Subcutaneous abdominal adipose tissue (tissue), 5 donors: ENCODE results near the gene TOB1.
"Not testable (repeated sequence)": the region's sequence is repeated elsewhere in the genome, so short reads cannot be mapped to it uniquely, and the experiment has no call there.

Experiments
- H3K27ac ChIP-seq: one replicate; pipeline ENCODE4 v1.7.0; 2013; ENCODE audit warnings: low read depth, mild to moderate bottlenecking, inconsistent platforms, low read length, moderate library complexity
- H3K27me3 ChIP-seq, 5 donors: one replicate each; pipeline ENCODE4 v1.7.0; 2013; ENCODE audit warnings: low read length in 5 of 5, inconsistent platforms in 1 of 5; ENCODE audit not compliant: control insufficient read depth in 5 of 5, insufficient read depth in 4 of 5
- H3K36me3 ChIP-seq, 5 donors: one replicate each; pipeline ENCODE4 v1.7.0; 2013; ENCODE audit warnings: low read length in 5 of 5; ENCODE audit not compliant: control insufficient read depth in 5 of 5, insufficient read depth in 5 of 5
- H3K4me1 ChIP-seq, 5 donors: one replicate each; pipeline ENCODE4 v1.7.0; 2013; ENCODE audit warnings: low read length in 5 of 5, mild to moderate bottlenecking in 3 of 5, moderate library complexity in 1 of 5; ENCODE audit not compliant: control insufficient read depth in 5 of 5, insufficient read depth in 5 of 5
- H3K4me3 ChIP-seq, 5 donors: one replicate each; pipeline ENCODE4 v1.7.0; 2013; ENCODE audit warnings: low read length in 5 of 5, low read depth in 1 of 5
- H3K9ac ChIP-seq, 5 donors: one replicate each; pipeline ENCODE4 v1.7.0; 2013; ENCODE audit warnings: low read length in 5 of 5, mild to moderate bottlenecking in 4 of 5, moderate library complexity in 3 of 5
- H3K9me3 ChIP-seq, 5 donors: one replicate each; pipeline ENCODE4 v1.7.0; 2013; ENCODE audit warnings: low read length in 5 of 5; ENCODE audit not compliant: control insufficient read depth in 5 of 5
- donor health status: healthy.
- donor health status: healthy.
- donor health status: healthy.
- donor health status: healthy.
- donor health status: healthy.

The TOB1 gene

DNA sequence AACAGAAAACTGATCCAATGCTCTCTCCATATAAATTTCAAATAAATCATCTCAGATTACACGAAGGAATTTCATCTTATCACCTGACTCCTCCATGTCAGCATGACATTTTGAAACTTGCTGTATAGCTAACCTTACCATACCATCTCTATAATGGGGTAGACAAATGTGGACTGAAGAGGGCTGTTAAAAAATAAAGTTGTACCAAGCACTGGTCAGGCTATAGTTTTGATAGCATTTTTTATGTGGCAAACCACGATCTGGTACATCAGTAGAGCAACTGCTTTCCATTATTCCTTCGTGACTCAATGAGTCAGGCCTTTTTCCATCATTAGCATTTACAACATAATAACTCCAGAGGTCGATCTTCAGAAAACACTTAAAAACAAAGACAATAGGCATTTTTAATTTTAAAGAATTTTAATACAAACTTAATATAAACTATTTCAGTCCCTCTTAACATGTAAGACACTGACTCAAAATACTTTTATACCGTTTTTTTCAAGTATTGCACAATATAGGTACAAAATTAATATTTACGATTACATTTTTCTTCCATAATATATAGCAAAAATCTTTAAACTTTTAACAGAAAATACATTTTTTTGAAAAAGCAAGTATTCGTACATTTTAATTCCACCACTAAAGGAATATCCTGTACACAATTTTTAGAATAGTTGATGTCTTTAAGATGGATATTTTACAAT lies 4.2 kb downstream of the TOB1 start:
- Histone ChIP-seq H3K9me3 (no peaks in the 10 kb centered on the region), H3K27me3 (no peaks in the 10 kb centered on the region), H3K27ac (no peak overlapping the region), H3K4me1 (peaks cover 2 to 37% (median 33%) of the 10 kb centered on the region in 5 donors), H3K9ac (no peak overlapping the region), H3K36me3 (peaks cover 7 to 16% (median 14%) of the 10 kb centered on the region in 5 donors), H3K4me3 (no peak overlapping the region)

- Histone ChIP-seq H3K9me3 (no peaks in the 10 kb centered on the region), H3K27ac (no peak overlapping the region), H3K9ac (no peak overlapping the region), H3K4me3 (no peak overlapping the region), H3K27me3 (no peaks in the 10 kb centered on the region), H3K36me3 (peaks cover 7 to 16% (median 14%) of the 10 kb centered on the region in 5 donors), H3K4me1 (peaks cover 2 to 35% (median 32%) of the 10 kb centered on the region in 5 donors)
Measured at GRCh38 chr17:50861334-50861676, 4.8 kb downstream of the TOB1 start.

- H3K27me3 ChIP-seq, H3K27ac ChIP-seq, H3K9ac ChIP-seq, H3K4me3 ChIP-seq, H3K9me3 ChIP-seq: not testable (repeated sequence)
- Histone ChIP-seq H3K4me1 (peaks cover 2 to 31% (median 27%) of the 10 kb centered on the region in 5 donors), H3K36me3 (peaks cover 7 to 16% (median 14%) of the 10 kb centered on the region in 5 donors)
Measured at GRCh38 chr17:50859727-50860126, 6.4 kb downstream of the TOB1 start.

DNA sequence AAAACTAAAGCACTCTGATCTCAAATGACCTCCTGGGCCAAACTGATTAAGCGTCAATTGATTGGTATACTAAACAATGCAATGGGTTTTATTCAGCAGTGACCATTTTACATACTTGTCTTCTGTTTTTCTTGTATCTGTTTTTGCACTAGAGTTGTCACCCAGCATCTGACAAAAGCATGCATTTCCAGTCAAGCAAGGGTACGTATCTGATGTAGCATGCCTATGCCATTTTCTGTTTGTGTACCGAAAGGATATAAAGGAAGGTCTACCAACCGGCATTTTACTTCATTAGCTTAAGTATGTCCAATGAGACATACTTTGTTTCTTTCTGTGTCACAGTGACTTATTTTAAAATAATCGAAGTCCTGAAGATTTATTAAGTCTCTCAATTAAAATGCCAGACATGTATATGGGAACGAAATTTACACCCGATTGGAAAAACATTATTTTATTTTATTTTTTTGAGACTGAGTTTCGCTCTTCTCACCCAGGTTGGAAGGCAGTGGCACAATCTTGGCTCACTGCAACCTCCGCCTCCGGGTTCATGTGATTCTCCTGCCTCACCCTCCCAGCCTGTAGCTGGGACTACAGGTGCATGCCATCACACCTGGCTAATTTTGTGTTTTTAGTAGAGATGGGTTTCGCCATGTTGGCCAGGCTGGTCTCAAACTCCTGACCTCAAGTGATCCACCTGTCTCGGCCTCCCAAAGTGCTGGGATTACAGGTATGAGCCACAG lies 7.5 kb downstream of the TOB1 start:
- Histone ChIP-seq H3K4me1 (peaks cover 2 to 23% (median 17%) of the 10 kb centered on the region in 5 donors), H3K27ac (no peak overlapping the region), H3K4me3 (no peak overlapping the region), H3K27me3 (no peaks in the 10 kb centered on the region), H3K36me3 (peaks cover 7 to 16% (median 13%) of the 10 kb centered on the region in 5 donors), H3K9me3 (no peaks in the 10 kb centered on the region), H3K9ac (no peak overlapping the region)

- H3K36me3 ChIP-seq, result peaks cover 0 to 4% (median 3%) of the 10 kb centered on the region in 5 donors
- H3K9me3 ChIP-seq, result no peaks in the 10 kb centered on the region
- no peaks in the 10 kb centered on the region for H3K27me3 ChIP-seq
- H3K27ac ChIP-seq, result no peak overlapping the region
- H3K9ac ChIP-seq, result no peak overlapping the region
- no peak overlapping the region for H3K4me3 ChIP-seq
- H3K4me1 ChIP-seq, result peaks cover 0 to 11% (median 7%) of the 10 kb centered on the region in 5 donors
Measured at GRCh38 chr17:50856431-50856830, 9.7 kb downstream of the TOB1 start.

DNA sequence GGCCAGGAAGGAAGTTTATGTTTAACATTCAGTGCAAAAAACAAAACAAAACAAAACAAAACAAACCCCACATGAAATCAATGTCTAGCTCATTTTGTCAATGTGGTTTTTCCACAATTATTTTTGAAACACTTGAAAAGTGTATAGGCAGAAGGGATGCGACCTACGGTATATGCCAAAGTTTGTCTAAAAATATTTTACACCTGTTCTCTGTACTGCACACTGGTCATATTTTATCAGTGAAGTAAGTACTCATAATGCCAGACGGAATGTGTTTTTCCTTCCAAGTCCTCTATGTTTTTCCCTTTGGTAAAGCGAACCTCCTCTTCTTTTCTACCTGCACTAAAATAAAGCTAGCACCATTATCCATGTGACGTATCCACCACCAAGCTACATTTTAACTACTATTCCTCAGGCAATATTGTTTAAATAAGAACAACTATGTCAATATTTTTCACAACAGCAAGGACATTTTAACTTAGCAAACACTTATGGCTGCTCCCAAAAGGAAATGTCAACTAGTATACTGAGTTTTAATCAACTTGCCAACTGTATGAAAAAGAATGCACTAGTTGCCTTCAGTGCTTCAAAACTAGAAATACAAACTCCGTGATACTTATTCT lies 10.3 kb downstream of the TOB1 start:
- Histone ChIP-seq H3K4me3 (no peak overlapping the region), H3K27me3 (no peaks in the 10 kb centered on the region), H3K36me3 (peaks cover 0 to under 1% (median 0%) of the 10 kb centered on the region in 5 donors), H3K4me1 (peaks cover 0 to 11% (median 6%) of the 10 kb centered on the region in 5 donors), H3K27ac (no peak overlapping the region), H3K9ac (no peak overlapping the region), H3K9me3 (no peaks in the 10 kb centered on the region)

- Histone ChIP-seq H3K36me3 (no peaks in the 10 kb centered on the region), H3K9ac (no peak overlapping the region), H3K27me3 (no peaks in the 10 kb centered on the region), H3K4me1 (peaks cover 0 to 11% (median 6%) of the 10 kb centered on the region in 5 donors), H3K27ac (no peak overlapping the region), H3K9me3 (no peaks in the 10 kb centered on the region), H3K4me3 (no peak overlapping the region)
Measured at GRCh38 chr17:50853781-50854180, 12.4 kb downstream of the TOB1 start.

- peaks cover 0 to 11% (median 6%) of the 10 kb centered on the region in 5 donors for H3K4me1 ChIP-seq
- H3K4me3 ChIP-seq, result no peak overlapping the region
- peak overlapping the region in 1 of 5 donors; percentile 69 for H3K9ac ChIP-seq
- no peaks in the 10 kb centered on the region for H3K36me3 ChIP-seq
- no peaks in the 10 kb centered on the region for H3K9me3 ChIP-seq
- H3K27me3 ChIP-seq, result no peaks in the 10 kb centered on the region
- H3K27ac ChIP-seq, result no peak overlapping the region
Measured at GRCh38 chr17:50853015-50853615, 13.0 kb downstream of the TOB1 start.

GRCh38 chr17:50850640-50851039 lies 15.5 kb downstream of the TOB1 start:
- peaks cover 0 to 11% (median 6%) of the 10 kb centered on the region in 5 donors for H3K4me1 ChIP-seq
- no peaks in the 10 kb centered on the region for H3K9me3 ChIP-seq
- H3K27me3 ChIP-seq, result no peaks in the 10 kb centered on the region
- no peak overlapping the region for H3K4me3 ChIP-seq
- no peak overlapping the region for H3K9ac ChIP-seq
- no peak overlapping the region for H3K27ac ChIP-seq
- no peaks in the 10 kb centered on the region for H3K36me3 ChIP-seq
